Measurements from ENCODE around the gene MTO1. TPM values are rescaled to one million over a fixed set of nuclear protein-coding genes. Genes with fewer than 3 reads are reported as not detected.
A peak's percentile ranks its signal among the peaks of the same experiment; 100 is the strongest.

Gene MTO1
- total and polyA plus RNA-seq, 2 experiments from 2014 or later: 21.8 to 28.9 TPM

GRCh38 chr6:73421534-73421933 is 40.0 kb upstream of the MTO1 start:
- in situ Hi-C loops (cut with MboI): no loop called here
- Histone ChIP-seq H3K27ac (no peak overlapping the region), H3K9me2 (ENCODE audit: insufficient read depth) (no peaks in the 10 kb centered on the region)

GRCh38 chr6:73435236-73435635 is 26.3 kb upstream of the MTO1 start:
- Histone ChIP-seq H3K4me3 (no peak overlapping the region), H3K9me3 (ENCODE audit: low read depth) (no peaks in the 10 kb centered on the region), H3K36me3 (ENCODE audit: low read depth) (no peaks in the 10 kb centered on the region; the same call in none of the 2 replicates), H3K9ac (no peak overlapping the region), H4K20me1 (ENCODE audit: insufficient read depth) (no peaks in the 10 kb centered on the region), H3K79me2 (ENCODE audit: insufficient read depth) (no peaks in the 10 kb centered on the region), H3K4me1 (ENCODE audit: insufficient read depth) (no peaks in the 10 kb centered on the region), H3K4me2 (ENCODE audit: unreplicated experiment) (no peak overlapping the region), H3F3A (ENCODE audit: insufficient read depth) (no peaks in the 10 kb centered on the region), H3K27ac (no peak overlapping the region), H2AFZ (no peak overlapping the region), H3K27me3 (replicated peaks; ENCODE audit: insufficient read depth) (no peaks in the 10 kb centered on the region), H3K9me2 (ENCODE audit: insufficient read depth) (no peaks in the 10 kb centered on the region)
- no peak for TF ChIP-seq EZH2 (IDR thresholded peaks at IDR 0.05; ENCODE audit: insufficient read depth, poor library complexity, severe bottlenecking)
- TF ChIP-seq EZH2phosphoT487 (IDR thresholded peaks at IDR 0.05; ENCODE audit: insufficient read depth, low read depth): no peak
- no peak for DNase-seq
- in situ Hi-C loops (cut with MboI): no loop called here
- 84% methylated on average over 3 of the region's 3 CpGs for WGBS, 2 experiments (ENCODE audit: low coverage in 1 of 2, low lambda C conversion rate in 2 of 2, missing lambda C conversion rate in 2 of 2)

More at GRCh38 chr6:73421534-73421933, 40.0 kb upstream of the MTO1 start:
- 93 to 94% methylated on average over 2 of the region's 2 CpGs for WGBS, 2 experiments (ENCODE audit: low coverage in 1 of 2, low lambda C conversion rate in 2 of 2, missing lambda C conversion rate in 2 of 2)
- Histone ChIP-seq H3K9ac (no peak overlapping the region), H4K20me1 (ENCODE audit: insufficient read depth) (no peaks in the 10 kb centered on the region), H3F3A (ENCODE audit: insufficient read depth) (no peaks in the 10 kb centered on the region), H3K4me2 (ENCODE audit: unreplicated experiment) (no peak overlapping the region), H3K36me3 (ENCODE audit: low read depth) (peaks cover 17% of the 10 kb centered on the region), H3K9me3 (ENCODE audit: low read depth) (no peaks in the 10 kb centered on the region), H3K27me3 (replicated peaks; ENCODE audit: insufficient read depth) (no peaks in the 10 kb centered on the region), H3K79me2 (ENCODE audit: insufficient read depth) (no peaks in the 10 kb centered on the region), H2AFZ (no peak overlapping the region), H3K4me1 (ENCODE audit: insufficient read depth) (no peaks in the 10 kb centered on the region), H3K4me3 (no peak overlapping the region)
- no peak for DNase-seq
- TF ChIP-seq EZH2 (IDR thresholded peaks at IDR 0.05; ENCODE audit: insufficient read depth, poor library complexity, severe bottlenecking) (no peak), EZH2phosphoT487 (IDR thresholded peaks at IDR 0.05; ENCODE audit: insufficient read depth, low read depth) (no peak)

GRCh38 chr6:73443555-73443954 is 18.0 kb upstream of the MTO1 start:
- no peaks in the 10 kb centered on the region for H3K27me3 ChIP-seq (replicated peaks; ENCODE audit: insufficient read depth)
- H3K4me3 ChIP-seq: no peak overlapping the region
- no peak overlapping the region for H2AFZ ChIP-seq
- 97 to 98% methylated on average over 3 of the region's 3 CpGs for WGBS, 2 experiments (ENCODE audit: low coverage in 1 of 2, low lambda C conversion rate in 2 of 2, missing lambda C conversion rate in 2 of 2)
- H3K9me2 ChIP-seq (ENCODE audit: insufficient read depth): no peaks in the 10 kb centered on the region
- no peak overlapping the region for H3K9ac ChIP-seq
- in situ Hi-C loops (cut with MboI): no loop called here
- H3K36me3 ChIP-seq (ENCODE audit: low read depth): peaks cover 12% of the 10 kb centered on the region
- TF ChIP-seq EZH2 (IDR thresholded peaks at IDR 0.05; ENCODE audit: insufficient read depth, poor library complexity, severe bottlenecking): no peak
- no peak for TF ChIP-seq EZH2phosphoT487 (IDR thresholded peaks at IDR 0.05; ENCODE audit: insufficient read depth, low read depth)
- peaks cover 17% of the 10 kb centered on the region for H3K79me2 ChIP-seq (ENCODE audit: insufficient read depth)
- no peak overlapping the region for H3K4me2 ChIP-seq (ENCODE audit: unreplicated experiment)
- no peaks in the 10 kb centered on the region for H3K4me1 ChIP-seq (ENCODE audit: insufficient read depth)
- no peaks in the 10 kb centered on the region for H3K9me3 ChIP-seq (ENCODE audit: low read depth)
- no peaks in the 10 kb centered on the region for H4K20me1 ChIP-seq (ENCODE audit: insufficient read depth)
- no peak for DNase-seq
- no peaks in the 10 kb centered on the region for H3F3A ChIP-seq (ENCODE audit: insufficient read depth)
- H3K27ac ChIP-seq: no peak overlapping the region

- Histone ChIP-seq H3K9me2 (ENCODE audit: insufficient read depth) (no peaks in the 10 kb centered on the region), H4K20me1 (ENCODE audit: insufficient read depth) (no peaks in the 10 kb centered on the region), H3K4me2 (ENCODE audit: unreplicated experiment) (peak overlapping the region; percentile 98), H3K4me3 (peak overlapping the region; percentile 79), H3K9me3 (ENCODE audit: low read depth) (no peaks in the 10 kb centered on the region), H3K36me3 (ENCODE audit: low read depth) (no peaks in the 10 kb centered on the region; the same call in 1 of the 2 replicates), H3K27me3 (replicated peaks; ENCODE audit: insufficient read depth) (no peaks in the 10 kb centered on the region), H3K4me1 (ENCODE audit: insufficient read depth) (0 out of 2 replicates have a peak, but pooled peaks cover 5% of the 10 kb centered on the region), H3K27ac (peak overlapping the region; percentile 68), H3F3A (ENCODE audit: insufficient read depth) (no peaks in the 10 kb centered on the region), H2AFZ (peak overlapping the region; percentile 96), H3K79me2 (ENCODE audit: insufficient read depth) (peaks cover 54% of the 10 kb centered on the region), H3K9ac (peak overlapping the region; percentile 83)
- in situ Hi-C loops (cut with MboI): no loop called here
- WGBS, 2 experiments (ENCODE audit: low coverage in 1 of 2, low lambda C conversion rate in 2 of 2, missing lambda C conversion rate in 2 of 2): 1 to 3% methylated on average over 73 to 74 of the region's 79 CpGs
- TF ChIP-seq EZH2phosphoT487 (IDR thresholded peaks at IDR 0.05; ENCODE audit: insufficient read depth, low read depth) (no peak), EZH2 (IDR thresholded peaks at IDR 0.05; ENCODE audit: insufficient read depth, poor library complexity, severe bottlenecking) (no peak)
- DNase-seq: peak; percentile 76
These were observed 10.1 kb upstream of the MTO1 start for GRCh38 chr6:73451223-73452106.

Measured in GM23248 (cell line).